Neural progenitor cell (in vitro differentiated cells): ENCODE measurements around the gene DNAJC3. TPM values are rescaled to one million over a fixed set of nuclear protein-coding genes. Genes with fewer than 3 reads are reported as not detected.

Experiments
- DNase-seq: peaks from one replicate; pipeline ENCODE4 v3.0.0-alpha.2; 2016; ENCODE audit warnings: low spot score
- H2AFZ ChIP-seq: fragments of 200-600 bp; sonication (generic); replicated peaks from 2 replicates; pipeline ENCODE4 v1.6.1; 2016; ENCODE audit warnings: antibody characterized with exemption
- H3F3A ChIP-seq: fragments of 200-600 bp; sonication (generic); 2 replicates; pipeline ENCODE4 v1.6.1; 2016; ENCODE audit warnings: antibody characterized with exemption, low read depth
- H3K27ac ChIP-seq: fragments of 200-600 bp; sonication (generic); 2 replicates; pipeline ENCODE4 v1.5.1; 2016; ENCODE audit warnings: mild to moderate bottlenecking
- H3K27me3 ChIP-seq: fragments of 200-600 bp; sonication (generic); 2 replicates; pipeline ENCODE4 v1.6.1; 2016; ENCODE audit warnings: mild to moderate bottlenecking, moderate library complexity
- H3K36me3 ChIP-seq: fragments of 200-600 bp; sonication (generic); 2 replicates; pipeline ENCODE4 v1.5.1; 2016
- H3K4me1 ChIP-seq: fragments of 200-600 bp; sonication (generic); 2 replicates; pipeline ENCODE4 v1.6.1; 2016; ENCODE audit warnings: mixed run types
- H3K4me2 ChIP-seq: fragments of 200-600 bp; sonication (generic); 2 replicates; pipeline ENCODE4 v1.6.1; 2016
- H3K4me3 ChIP-seq: fragments of 200-600 bp; sonication (generic); 2 replicates; pipeline ENCODE4 v1.5.1; 2016
- H3K79me2 ChIP-seq: fragments of 200-600 bp; sonication (generic); 2 replicates; pipeline ENCODE4 v1.6.1; 2016; ENCODE audit warnings: low read depth
- H3K9ac ChIP-seq: fragments of 200-600 bp; sonication (generic); 2 replicates; pipeline ENCODE4 v1.6.1; 2016
- H3K9me3 ChIP-seq: fragments of 200-600 bp; sonication (generic); 2 replicates; pipeline ENCODE4 v1.5.1; 2016; ENCODE audit warnings: low read depth
- H4K20me1 ChIP-seq: fragments of 200-600 bp; sonication (generic); 2 replicates; pipeline ENCODE4 v1.6.1; 2016; ENCODE audit warnings: low read depth
- H3K27ac Mint-ChIP-seq: 3 replicates; pipeline ENCODE4 v1.8.0; 2021; ENCODE audit warnings: mixed read lengths
- H3K27me3 Mint-ChIP-seq: 2 replicates; pipeline ENCODE4 v1.8.0; 2022; ENCODE audit warnings: low read depth, mild to moderate bottlenecking, inconsistent platforms, moderate library complexity, mixed read lengths; ENCODE audit not compliant: insufficient read depth
- H3K36me3 Mint-ChIP-seq: 3 replicates; pipeline ENCODE4 v1.8.0; 2021; ENCODE audit warnings: mixed read lengths
- H3K4me1 Mint-ChIP-seq: 3 replicates; pipeline ENCODE4 v1.8.0; 2021; ENCODE audit warnings: mixed read lengths
- H3K4me3 Mint-ChIP-seq: 3 replicates; pipeline ENCODE4 v1.8.0; 2021; ENCODE audit warnings: mild to moderate bottlenecking, moderate library complexity, mixed read lengths
- H3K9me3 Mint-ChIP-seq: 3 replicates; pipeline ENCODE4 v1.8.0; 2020; ENCODE audit warnings: mixed read lengths
- CTCF ChIP-seq: fragments of 200-600 bp; sonication (generic); IDR thresholded peaks from 2 replicates; pipeline ENCODE4 v1.5.1; 2017; ENCODE audit warnings: antibody characterized with exemption, mild to moderate bottlenecking
- EZH2 ChIP-seq: fragments of 200-600 bp; sonication (generic); IDR thresholded peaks from 2 replicates; pipeline ENCODE4 v1.6.1; 2017; ENCODE audit warnings: antibody characterized with exemption, mild to moderate bottlenecking, moderate library complexity
- EZH2phosphoT487 ChIP-seq: fragments of 200-600 bp; sonication (generic); IDR thresholded peaks from 2 replicates; pipeline ENCODE4 v1.6.1; 2017; ENCODE audit warnings: antibody characterized with exemption
- total RNA-seq: library from RNA; depleted of rRNA; stranded (reverse); fragments of >200 nt; gene quantifications from 2 replicates; pipeline ENCODE4 v1.2.3, GENCODE V29; 2015; ENCODE audit warnings: low replicate concordance

Gene DNAJC3
- total RNA-seq, 1 donor from 2014 or later, result 17.3 TPM

- Histone ChIP-seq H4K20me1 (no peaks in the 10 kb centered on the region), H3K4me1 (no peaks in the 10 kb centered on the region), H3K4me2 (no peak overlapping the region), H3K27ac (no peak overlapping the region), H3K9ac (no peak overlapping the region), H2AFZ (no peak overlapping the region), H3K27me3 (no peaks in the 10 kb centered on the region), H3K4me3 (no peak overlapping the region), H3K9me3 (peaks cover 4% of the 10 kb centered on the region), H3F3A (no peaks in the 10 kb centered on the region), H3K36me3 (no peaks in the 10 kb centered on the region), H3K79me2 (no peaks in the 10 kb centered on the region)
- no peak overlapping the region for H3K27ac Mint-ChIP-seq
- H3K4me1 Mint-ChIP-seq, result no peaks in the 10 kb centered on the region
- H3K4me3 Mint-ChIP-seq, result no peak overlapping the region
- H3K36me3 Mint-ChIP-seq, result peaks cover 16% of the 10 kb centered on the region
- TF ChIP-seq EZH2phosphoT487, result no peak
- no peak for TF ChIP-seq CTCF
- H3K9me3 Mint-ChIP-seq, result no peaks in the 10 kb centered on the region
- no peaks in the 10 kb centered on the region for H3K27me3 Mint-ChIP-seq
- no peak for DNase-seq
These were observed 106.8 kb downstream of the DNAJC3 start for GRCh38 chr13:95783747-95784146.

GRCh38 chr13:95784161-95784899, 107.4 kb downstream of the DNAJC3 start:
- Histone ChIP-seq H3K4me3 (no peak overlapping the region), H3K36me3 (no peaks in the 10 kb centered on the region), H3F3A (no peaks in the 10 kb centered on the region), H3K9me3 (peaks cover 4% of the 10 kb centered on the region), H3K27me3 (no peaks in the 10 kb centered on the region), H3K4me1 (no peaks in the 10 kb centered on the region), H3K79me2 (no peaks in the 10 kb centered on the region), H3K9ac (no peak overlapping the region), H3K4me2 (no peak overlapping the region), H4K20me1 (no peaks in the 10 kb centered on the region), H3K27ac (no peak overlapping the region), H2AFZ (no peak overlapping the region)
- no peak for DNase-seq
- H3K4me1 Mint-ChIP-seq, result no peaks in the 10 kb centered on the region
- peaks cover 22% of the 10 kb centered on the region for H3K36me3 Mint-ChIP-seq
- TF ChIP-seq CTCF (no peak), EZH2phosphoT487 (no peak), EZH2 (no peak)
- no peak overlapping the region for H3K4me3 Mint-ChIP-seq
- no peaks in the 10 kb centered on the region for H3K27me3 Mint-ChIP-seq
- H3K9me3 Mint-ChIP-seq, result no peaks in the 10 kb centered on the region
- no peak overlapping the region for H3K27ac Mint-ChIP-seq

- Mint-ChIP-seq H3K4me3 (no peak overlapping the region), H3K9me3 (no peaks in the 10 kb centered on the region), H3K27ac (no peak overlapping the region), H3K4me1 (no peaks in the 10 kb centered on the region), H3K36me3 (peaks cover 25% of the 10 kb centered on the region), H3K27me3 (no peaks in the 10 kb centered on the region)
- Histone ChIP-seq H3K27ac (no peak overlapping the region), H3K79me2 (no peaks in the 10 kb centered on the region), H3K4me2 (no peak overlapping the region), H3F3A (no peaks in the 10 kb centered on the region), H3K36me3 (no peaks in the 10 kb centered on the region), H3K4me1 (no peaks in the 10 kb centered on the region), H2AFZ (no peak overlapping the region), H4K20me1 (no peaks in the 10 kb centered on the region), H3K4me3 (no peak overlapping the region), H3K9ac (no peak overlapping the region), H3K9me3 (peaks cover 4% of the 10 kb centered on the region), H3K27me3 (no peaks in the 10 kb centered on the region)
- TF ChIP-seq EZH2phosphoT487 (no peak), CTCF (no peak), EZH2 (no peak)
- no peak for DNase-seq
These were observed 108.0 kb downstream of the DNAJC3 start for GRCh38 chr13:95784900-95785290.
